Cardiac muscle cell (in vitro differentiated cells and primary cell): ENCODE data around the gene UNC13C. TPM values are rescaled to one million over a fixed set of nuclear protein-coding genes. Genes with fewer than 3 reads are reported as not detected.

ENCODE experiments used
- DNase-seq, 2 donors: peaks; one replicate each; pipeline versions ENCODE4 v3.0.0 to v3.0.0-alpha.2; 2010 to 2017; ENCODE audit warnings: low read depth in 1 of 2, low spot score in 1 of 2
- H3K27ac ChIP-seq: fragments of 200-600 bp; sonication (generic); 2 replicates; pipeline ENCODE4 v1.5.1; 2016
- H3K27me3 ChIP-seq: fragments of 200-600 bp; sonication (generic); 2 replicates; pipeline ENCODE4 v1.6.0; 2016; ENCODE audit warnings: control low read depth
- H3K36me3 ChIP-seq: fragments of 200-600 bp; sonication (generic); 2 replicates; pipeline ENCODE4 v1.5.1; 2016; ENCODE audit warnings: control low read depth
- H3K4me1 ChIP-seq: fragments of 200-600 bp; sonication (generic); 2 replicates; pipeline ENCODE4 v1.8.1; 2017; ENCODE audit warnings: low read depth, mild to moderate bottlenecking, mixed run types
- H3K4me3 ChIP-seq: fragments of 200-600 bp; sonication (generic); 2 replicates; pipeline ENCODE4 v1.5.1; 2016; ENCODE audit warnings: mild to moderate bottlenecking
- H3K9me3 ChIP-seq: fragments of 200-600 bp; sonication (generic); 2 replicates; pipeline ENCODE4 v1.5.1; 2017; ENCODE audit warnings: low read depth, mild to moderate bottlenecking, control low read depth
- polyA plus RNA-seq: library from polyadenylated mRNA; unstranded; fragments of >200 nt; fragmentation: Nextera tagmentation; extraction: Ambion mirVana; gene quantifications from 2 replicates; pipeline ENCODE4 v1.2.1, GENCODE V29; 2016
- total RNA-seq: library from RNA; depleted of rRNA; stranded (reverse); fragments of >200 nt; gene quantifications from 2 replicates; pipeline ENCODE4 v1.2.3, GENCODE V29; 2016
- TF ChIP-seq, protein P1 (sequence below): IDR thresholded peaks from 2 replicates; pipeline ENCODE4 v1.5.1; 2012; ENCODE audit warnings: low read depth, mild to moderate bottlenecking, low read length

The UNC13C gene
- total and polyA plus RNA-seq, 2 experiments from 2014 or later = under 0.01 TPM; not detected in 1

DNA sequence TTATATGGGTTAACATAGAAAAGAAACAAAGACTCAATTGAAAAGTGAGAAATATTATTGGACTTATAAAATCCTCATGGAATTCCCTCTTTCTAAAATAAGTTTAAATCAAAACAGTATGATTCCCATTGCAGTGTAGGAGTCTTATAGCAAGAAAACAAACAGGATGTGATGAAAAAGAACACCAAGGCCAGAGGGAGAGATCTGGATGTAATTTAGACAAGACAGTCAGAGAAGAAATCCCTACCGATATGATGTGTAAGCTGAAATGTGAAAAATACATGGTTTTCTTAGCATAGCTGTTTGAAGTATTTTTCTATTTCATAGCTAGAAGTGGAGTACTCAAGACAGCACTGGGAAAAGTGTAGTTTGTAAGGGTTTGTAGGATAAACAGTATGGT is 697.0 kb downstream of the UNC13C start:
- Histone ChIP-seq H3K4me1 (no peaks in the 10 kb centered on the region), H3K27me3 (no peaks in the 10 kb centered on the region), H3K36me3 (no peaks in the 10 kb centered on the region), H3K9me3 (no peaks in the 10 kb centered on the region), H3K27ac (no peak overlapping the region), H3K4me3 (no peak overlapping the region)
- TF ChIP-seq, protein P1, sequence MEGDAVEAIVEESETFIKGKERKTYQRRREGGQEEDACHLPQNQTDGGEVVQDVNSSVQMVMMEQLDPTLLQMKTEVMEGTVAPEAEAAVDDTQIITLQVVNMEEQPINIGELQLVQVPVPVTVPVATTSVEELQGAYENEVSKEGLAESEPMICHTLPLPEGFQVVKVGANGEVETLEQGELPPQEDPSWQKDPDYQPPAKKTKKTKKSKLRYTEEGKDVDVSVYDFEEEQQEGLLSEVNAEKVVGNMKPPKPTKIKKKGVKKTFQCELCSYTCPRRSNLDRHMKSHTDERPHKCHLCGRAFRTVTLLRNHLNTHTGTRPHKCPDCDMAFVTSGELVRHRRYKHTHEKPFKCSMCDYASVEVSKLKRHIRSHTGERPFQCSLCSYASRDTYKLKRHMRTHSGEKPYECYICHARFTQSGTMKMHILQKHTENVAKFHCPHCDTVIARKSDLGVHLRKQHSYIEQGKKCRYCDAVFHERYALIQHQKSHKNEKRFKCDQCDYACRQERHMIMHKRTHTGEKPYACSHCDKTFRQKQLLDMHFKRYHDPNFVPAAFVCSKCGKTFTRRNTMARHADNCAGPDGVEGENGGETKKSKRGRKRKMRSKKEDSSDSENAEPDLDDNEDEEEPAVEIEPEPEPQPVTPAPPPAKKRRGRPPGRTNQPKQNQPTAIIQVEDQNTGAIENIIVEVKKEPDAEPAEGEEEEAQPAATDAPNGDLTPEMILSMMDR = no peak
- DNase-seq = no peak

DNA sequence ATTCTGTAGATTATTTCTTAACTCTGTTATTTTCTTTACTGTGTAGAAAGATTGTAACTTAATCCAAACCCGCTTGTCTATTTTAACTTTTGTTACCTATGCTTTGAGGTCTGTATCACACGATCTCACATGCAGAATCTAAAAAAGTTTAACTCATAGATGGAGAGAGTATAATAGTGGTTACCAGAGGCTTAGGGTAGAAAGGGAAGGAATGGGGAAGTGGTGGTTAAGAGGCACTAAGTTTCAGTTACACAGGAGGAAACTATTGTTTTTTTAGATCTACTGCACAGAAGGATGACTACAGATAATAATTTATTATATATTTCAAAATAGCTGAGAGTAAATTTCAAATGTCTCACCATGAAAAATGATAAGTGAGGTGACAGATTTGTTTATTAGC is 703.3 kb downstream of the UNC13C start:
- Histone ChIP-seq H3K36me3 (no peaks in the 10 kb centered on the region), H3K27ac (no peak overlapping the region), H3K9me3 (no peaks in the 10 kb centered on the region), H3K4me1 (no peaks in the 10 kb centered on the region), H3K4me3 (no peak overlapping the region), H3K27me3 (no peaks in the 10 kb centered on the region)
- TF ChIP-seq, protein P1 = no peak
- no peak for DNase-seq

Other genes with a start within 250 kb of the UNC13C start
- 4.2 and 4.5 TPM in 2 replicates for gene WDR72, start 218.8 kb upstream of the UNC13C start, total RNA-seq
- gene WDR72, start 218.8 kb upstream of the UNC13C start, polyA plus RNA-seq = 8.9 and 10.6 TPM in 2 replicates